Measurements from ENCODE around the gene ATXN8OS. TPM values are rescaled to one million over a fixed set of nuclear protein-coding genes. Genes with fewer than 3 reads are reported as not detected.

The ATXN8OS gene
- total RNA-seq, 4 donors from 2014 or later: not detected

GRCh38 chr13:70098669-70099068, 9.0 kb upstream of the ATXN8OS start:
- no peaks in the 10 kb centered on the region for H3K4me1 ChIP-seq
- H3K9me3 ChIP-seq: no peaks in the 10 kb centered on the region
- DNase-seq: no peak
- TF ChIP-seq CTCF (IDR thresholded peaks at IDR 0.05): no peak
- 18 to 30% methylated on average over 1 of the region's 1 CpG for WGBS, 2 donors
- no peak overlapping the region for H3K4me3 ChIP-seq
- intact Hi-C loops (cut with DNase I): no loop called here
- H3K36me3 ChIP-seq: no peaks in the 10 kb centered on the region
- no peaks in the 10 kb centered on the region for H3K27me3 ChIP-seq
- H3K27ac ChIP-seq: no peak overlapping the region

- intact Hi-C loops (cut with DNase I): no loop called here
- no peak overlapping the region for H3K27ac ChIP-seq
- no peak for DNase-seq
- TF ChIP-seq CTCF (IDR thresholded peaks at IDR 0.05) (no peak), POLR2A (IDR thresholded peaks at IDR 0.05) (no peak)
- no peak overlapping the region for H3K4me3 ChIP-seq
- no peaks in the 10 kb centered on the region for H3K4me1 ChIP-seq
- H3K27me3 ChIP-seq: peaks cover 0 to 10% (median 0%) of the 10 kb centered on the region in 4 donors
- no peaks in the 10 kb centered on the region for H3K36me3 ChIP-seq
- no peaks in the 10 kb centered on the region for H3K9me3 ChIP-seq
Observed at GRCh38 chr13:70104481-70104880, 3.1 kb upstream of the ATXN8OS start.

DNA sequence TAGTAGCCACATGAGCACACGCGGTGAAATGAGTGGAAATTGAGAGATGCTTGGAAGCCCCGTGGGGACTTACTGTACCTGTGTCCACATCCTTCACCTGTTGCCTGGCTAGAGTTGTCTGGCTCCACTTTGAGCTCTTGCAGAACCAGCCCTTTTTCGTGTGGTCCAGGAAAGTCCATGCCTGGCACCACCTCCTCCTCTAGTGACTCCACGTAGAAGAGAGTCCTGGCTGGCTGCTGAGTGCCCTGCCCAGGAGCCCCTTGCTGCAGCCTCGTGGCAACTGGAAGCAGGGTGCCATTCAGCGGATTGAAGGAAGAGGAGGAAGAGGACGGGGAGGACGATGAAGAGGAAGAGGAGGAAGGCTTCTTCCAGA, 515 bp upstream of the ATXN8OS start:
- H3K4me3 ChIP-seq: no peak overlapping the region
- H3K27ac ChIP-seq: no peak overlapping the region
- H3K9me3 ChIP-seq: no peaks in the 10 kb centered on the region
- intact Hi-C loops (cut with DNase I): no loop called here
- 43 to 68% methylated on average over 4 to 6 of the region's 9 CpGs for WGBS, 2 donors
- no peaks in the 10 kb centered on the region for H3K36me3 ChIP-seq
- no peak for DNase-seq
- no peaks in the 10 kb centered on the region for H3K4me1 ChIP-seq
- H3K27me3 ChIP-seq: peaks cover 0 to 10% (median 0%) of the 10 kb centered on the region in 4 donors
- TF ChIP-seq CTCF (IDR thresholded peaks at IDR 0.05) (no peak), POLR2A (IDR thresholded peaks at IDR 0.05) (no peak)

GRCh38 chr13:70108356-70109105, 905 bp downstream of the ATXN8OS start, which contains the start of gene KLHL1:
Gene KLHL1, minus strand, starts transcription at chr13:70108452. Its CDS starts 753 bp downstream, at chr13:70107699.
- Histone ChIP-seq H3K27ac (no peak within 1 kb of the TSS), H3K9me3 (no peaks in the 10 kb centered on the region), H3K36me3 (no peaks in the 10 kb centered on the region), H3K27me3 (peaks cover 0 to 10% (median 0%) of the 10 kb centered on the region in 4 donors), H3K4me3 (no peak within 1 kb of the TSS), H3K4me1 (no peaks in the 10 kb centered on the region)
- no peak for DNase-seq
- WGBS, 2 donors: 52 to 59% methylated on average over 17 to 18 of the region's 18 CpGs
- intact Hi-C loops (cut with DNase I): no loop called here
- no peak for TF ChIP-seq POLR2A (IDR thresholded peaks at IDR 0.05)
- no peak for TF ChIP-seq CTCF (IDR thresholded peaks at IDR 0.05)

GRCh38 chr13:70117338-70117905, 9.8 kb downstream of the ATXN8OS start:
- Histone ChIP-seq H3K27me3 (no peaks in the 10 kb centered on the region), H3K4me3 (no peak overlapping the region), H3K27ac (no peak overlapping the region), H3K36me3 (no peaks in the 10 kb centered on the region), H3K9me3 (no peaks in the 10 kb centered on the region), H3K4me1 (no peaks in the 10 kb centered on the region)
- WGBS, 2 donors: 38 to 39% methylated on average over 2 of the region's 2 CpGs
- intact Hi-C loops (cut with DNase I): no loop called here
- TF ChIP-seq POLR2A (IDR thresholded peaks at IDR 0.05): no peak
- TF ChIP-seq CTCF (IDR thresholded peaks at IDR 0.05): no peak
- DNase-seq: no peak
